ENCODE results near the gene NXPH3.

Gene NXPH3

DNA sequence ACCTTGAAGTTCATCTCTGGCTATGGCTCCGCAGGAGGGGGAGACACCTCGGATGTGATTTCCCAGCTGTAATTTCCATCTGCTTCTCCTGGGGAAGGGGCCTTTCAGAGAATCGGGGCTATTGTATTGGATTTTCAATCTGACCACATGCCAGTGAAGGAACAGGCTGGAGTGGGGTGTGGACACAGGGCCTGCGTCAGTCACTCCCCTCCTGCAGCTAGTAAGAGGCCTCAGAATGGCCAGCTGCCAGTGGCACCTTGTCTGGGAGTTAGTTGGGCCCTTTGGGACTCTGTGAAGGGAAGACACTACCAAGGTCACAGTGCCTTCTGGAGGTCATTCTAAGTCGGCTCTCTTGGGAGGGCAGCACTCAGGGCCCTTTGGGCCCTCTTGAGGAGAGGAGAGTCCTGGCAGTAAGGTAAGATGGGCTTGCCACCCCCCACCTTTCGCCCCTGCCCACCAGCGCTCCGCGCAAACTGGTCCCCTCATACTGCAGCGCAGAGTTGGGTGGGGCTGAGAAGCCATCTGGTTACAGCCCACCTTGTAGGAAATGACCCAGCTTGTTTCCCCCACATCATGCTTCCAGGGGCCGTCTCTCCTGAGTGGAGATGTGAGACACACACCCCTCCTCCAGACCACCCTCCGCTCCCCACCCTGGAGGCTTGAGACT, 5.4 kb downstream of the NXPH3 start:
- Histone ChIP-seq H3K4me3 (no peak overlapping the region), H3K4me2 (no peak overlapping the region), H3K27ac (no peak overlapping the region), H4K20me1 (peaks cover 12% of the 10 kb centered on the region), H3K36me3 (no peaks in the 10 kb centered on the region), H3K9me3 (no peaks in the 10 kb centered on the region), H3K27me3 (peaks cover 30% of the 10 kb centered on the region), H3K4me1 (peaks cover 18% of the 10 kb centered on the region), H3K9ac (no peak overlapping the region)
- TF ChIP-seq Cebpa-rat (IDR thresholded peaks at IDR 0.05) = no peak

DNA sequence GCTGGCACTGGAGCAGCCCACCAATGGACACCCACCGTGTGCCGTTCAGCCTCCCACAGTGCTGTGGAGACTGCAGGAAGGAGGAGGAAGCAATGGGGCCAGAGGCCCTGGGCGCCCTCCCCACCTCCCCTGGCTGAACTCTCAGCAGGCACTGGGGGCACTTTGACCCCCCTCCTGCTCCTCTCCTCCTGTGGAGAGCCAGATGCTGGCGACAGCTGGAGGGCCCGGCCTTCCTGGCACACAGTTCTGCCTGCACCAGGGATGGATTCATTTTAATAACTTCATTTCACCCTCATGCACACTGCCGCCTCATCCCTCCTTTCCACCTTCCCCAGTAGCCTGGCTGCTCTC, 6.0 kb downstream of the NXPH3 start:
- Histone ChIP-seq H3K4me3 (no peak overlapping the region), H3K4me2 (no peak overlapping the region), H3K4me1 (peaks cover 18% of the 10 kb centered on the region), H3K36me3 (no peaks in the 10 kb centered on the region), H4K20me1 (peaks cover 12% of the 10 kb centered on the region), H3K9me3 (no peaks in the 10 kb centered on the region), H3K27me3 (peaks cover 25% of the 10 kb centered on the region), H3K27ac (no peak overlapping the region), H3K9ac (no peak overlapping the region)
- TF ChIP-seq Cebpa-rat (IDR thresholded peaks at IDR 0.05) = no peak

DNA sequence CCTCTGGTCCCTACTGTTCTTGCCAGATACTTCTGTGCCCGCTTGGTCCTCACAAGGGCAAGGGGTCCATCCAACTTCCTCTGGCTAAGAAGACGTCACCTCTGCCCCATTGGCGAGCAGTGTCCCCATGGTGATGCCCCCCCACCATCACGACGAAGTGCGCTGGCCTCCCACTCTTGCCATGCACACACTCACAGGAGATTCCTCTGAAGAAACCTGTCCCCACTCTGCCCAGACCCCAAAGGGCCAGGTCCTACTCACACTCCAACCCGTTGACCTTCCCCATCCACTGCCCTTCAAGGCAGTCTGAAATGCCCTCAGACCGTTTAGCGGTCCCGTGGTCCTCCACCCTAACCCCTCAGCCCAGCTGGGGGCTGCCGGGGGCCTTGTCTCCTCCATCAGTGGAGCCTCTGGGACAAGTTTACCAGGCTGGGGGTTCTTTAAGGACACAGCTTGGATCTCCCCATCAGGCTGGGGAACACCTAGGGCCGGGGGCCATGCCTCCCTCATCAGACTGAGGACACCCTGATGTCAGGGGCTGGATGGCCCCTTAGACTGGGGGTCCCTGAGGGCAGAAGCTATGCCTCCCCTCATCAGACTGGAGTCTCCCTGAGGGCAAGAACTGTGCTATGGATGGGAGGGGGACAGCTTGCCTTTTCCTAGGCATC, 6.5 kb downstream of the NXPH3 start:
- TF ChIP-seq Cebpa-rat (IDR thresholded peaks at IDR 0.05) = no peak
- peaks cover 13% of the 10 kb centered on the region for H3K4me1 ChIP-seq
- no peak overlapping the region for H3K4me2 ChIP-seq
- H4K20me1 ChIP-seq = peaks cover 6% of the 10 kb centered on the region
- peaks cover 19% of the 10 kb centered on the region for H3K27me3 ChIP-seq
- no peaks in the 10 kb centered on the region for H3K9me3 ChIP-seq
- H3K4me3 ChIP-seq = no peak overlapping the region
- no peaks in the 10 kb centered on the region for H3K36me3 ChIP-seq
- no peak overlapping the region for H3K27ac ChIP-seq
- no peak overlapping the region for H3K9ac ChIP-seq

DNA sequence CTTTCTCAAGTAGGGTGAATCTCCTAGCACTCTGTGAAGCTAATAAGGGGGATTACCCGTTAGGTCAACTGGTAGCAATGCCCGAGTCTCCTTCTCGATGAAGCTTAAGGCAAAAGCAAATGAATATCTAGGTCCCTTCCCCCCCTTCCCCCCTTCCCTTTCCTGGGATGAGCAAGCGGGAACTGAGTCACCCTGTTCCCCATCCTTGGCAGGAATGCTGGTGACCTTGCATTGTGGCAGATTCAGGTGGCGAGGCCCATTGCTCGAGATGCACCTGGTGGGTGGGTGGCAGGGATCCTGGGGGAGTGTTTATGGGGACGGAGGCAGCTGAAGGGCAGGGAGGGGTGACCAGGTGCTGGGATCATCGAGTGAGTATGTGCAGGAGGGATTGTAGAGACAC, 7.1 kb downstream of the NXPH3 start:
- no peaks in the 10 kb centered on the region for H3K36me3 ChIP-seq
- H3K27me3 ChIP-seq = peaks cover 13% of the 10 kb centered on the region
- H3K4me1 ChIP-seq = peaks cover 7% of the 10 kb centered on the region; the same call in 1 of the 2 replicates
- no peak overlapping the region for H3K4me3 ChIP-seq
- H3K9me3 ChIP-seq = no peaks in the 10 kb centered on the region
- no peak overlapping the region for H3K27ac ChIP-seq
- H4K20me1 ChIP-seq = peaks cover under 1% of the 10 kb centered on the region; the same call in 1 of the 2 replicates
- no peak overlapping the region for H3K9ac ChIP-seq
- H3K4me2 ChIP-seq = no peak overlapping the region
- no peak for TF ChIP-seq Cebpa-rat (IDR thresholded peaks at IDR 0.05)

DNA sequence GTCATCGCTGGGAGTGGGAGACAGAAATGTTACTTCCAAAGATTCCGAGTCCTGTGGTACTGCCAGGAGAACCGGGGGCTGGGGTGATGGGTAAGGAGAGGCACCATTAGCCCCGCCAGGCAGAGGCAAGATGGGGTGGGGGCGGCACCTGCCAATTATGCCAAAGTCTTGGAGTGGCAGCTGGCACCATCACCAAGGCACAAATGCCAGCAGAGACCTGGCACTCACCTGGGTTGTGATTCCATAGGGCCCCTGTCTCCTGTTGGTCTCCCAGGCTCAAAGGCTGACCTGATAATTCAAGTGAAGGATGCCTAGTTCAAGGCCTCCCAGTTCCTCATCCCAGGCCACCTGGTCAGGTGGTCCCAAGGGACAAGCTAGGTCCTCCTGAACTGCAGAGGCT, 7.6 kb downstream of the NXPH3 start:
- Histone ChIP-seq H3K4me2 (no peak overlapping the region), H3K27me3 (peaks cover 9% of the 10 kb centered on the region), H3K9ac (no peak overlapping the region), H3K36me3 (no peaks in the 10 kb centered on the region), H3K9me3 (no peaks in the 10 kb centered on the region), H3K4me3 (no peak overlapping the region), H4K20me1 (no peaks in the 10 kb centered on the region), H3K4me1 (peaks cover 3% of the 10 kb centered on the region; the same call in 1 of the 2 replicates), H3K27ac (no peak overlapping the region)
- no peak for TF ChIP-seq Cebpa-rat (IDR thresholded peaks at IDR 0.05)

DNA sequence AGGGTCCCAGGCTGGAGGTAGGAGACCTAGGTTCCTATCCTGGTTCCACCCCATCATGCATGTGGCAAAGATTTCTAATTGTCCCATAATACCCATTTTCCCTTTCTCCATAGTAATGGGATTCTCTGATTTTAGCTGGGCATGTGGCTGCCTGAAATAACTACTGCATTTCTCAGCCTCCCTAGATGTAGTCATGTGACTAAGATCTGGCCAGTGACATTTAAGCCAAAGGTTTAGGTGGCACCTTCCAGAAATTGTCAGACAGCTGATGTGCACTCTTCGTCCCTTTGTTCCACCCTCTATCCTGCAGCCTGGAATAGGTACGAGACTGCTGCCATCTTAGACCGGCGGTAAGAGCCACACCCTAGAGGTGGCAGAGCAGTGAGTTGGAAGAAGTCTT, 8.2 kb downstream of the NXPH3 start:
- H3K36me3 ChIP-seq = no peaks in the 10 kb centered on the region
- H3K9ac ChIP-seq = no peak overlapping the region
- H3K27me3 ChIP-seq = peaks cover 2% of the 10 kb centered on the region; the same call in 1 of the 2 replicates
- H3K27ac ChIP-seq = no peak overlapping the region
- no peak overlapping the region for H3K4me2 ChIP-seq
- no peaks in the 10 kb centered on the region for H3K9me3 ChIP-seq
- no peak overlapping the region for H3K4me3 ChIP-seq
- no peaks in the 10 kb centered on the region for H4K20me1 ChIP-seq
- no peak for TF ChIP-seq Cebpa-rat (IDR thresholded peaks at IDR 0.05)
- H3K4me1 ChIP-seq = no peaks in the 10 kb centered on the region

DNA sequence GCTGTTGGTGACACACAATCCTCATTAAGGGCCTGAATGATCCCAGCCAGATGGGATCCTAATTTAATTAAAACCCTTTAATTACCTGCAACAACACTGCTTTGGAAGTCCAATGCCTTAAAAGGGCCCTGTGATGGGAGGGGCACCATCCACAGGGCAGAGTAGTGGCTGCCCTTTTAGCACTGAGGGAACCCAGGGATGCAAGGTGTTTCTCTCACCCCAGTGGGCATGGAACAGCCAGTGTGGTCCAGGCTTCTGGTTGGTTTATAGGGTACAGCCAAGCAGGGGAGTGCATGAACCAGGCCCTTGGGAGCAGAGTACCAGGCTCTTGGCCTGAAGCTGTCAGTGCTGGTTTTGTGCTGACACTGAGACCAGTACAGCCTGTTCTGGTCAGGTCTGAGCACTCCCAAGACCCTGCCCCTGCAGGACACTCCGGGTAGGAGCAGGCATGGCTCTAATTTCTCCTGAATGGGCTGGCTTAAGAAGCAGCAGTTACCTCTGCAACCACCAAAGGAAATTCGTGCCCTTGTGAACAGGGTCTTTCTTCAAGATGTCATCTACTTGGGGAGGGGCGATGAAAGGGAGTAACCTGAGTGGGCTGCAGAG, 9.9 kb downstream of the NXPH3 start:
- Histone ChIP-seq H3K4me1 (no peaks in the 10 kb centered on the region), H3K4me3 (no peak overlapping the region), H3K36me3 (no peaks in the 10 kb centered on the region), H4K20me1 (no peaks in the 10 kb centered on the region), H3K9me3 (no peaks in the 10 kb centered on the region), H3K9ac (no peak overlapping the region), H3K27ac (no peak overlapping the region), H3K27me3 (no peaks in the 10 kb centered on the region), H3K4me2 (no peak overlapping the region)
- TF ChIP-seq Cebpa-rat (IDR thresholded peaks at IDR 0.05) = no peak

DNA sequence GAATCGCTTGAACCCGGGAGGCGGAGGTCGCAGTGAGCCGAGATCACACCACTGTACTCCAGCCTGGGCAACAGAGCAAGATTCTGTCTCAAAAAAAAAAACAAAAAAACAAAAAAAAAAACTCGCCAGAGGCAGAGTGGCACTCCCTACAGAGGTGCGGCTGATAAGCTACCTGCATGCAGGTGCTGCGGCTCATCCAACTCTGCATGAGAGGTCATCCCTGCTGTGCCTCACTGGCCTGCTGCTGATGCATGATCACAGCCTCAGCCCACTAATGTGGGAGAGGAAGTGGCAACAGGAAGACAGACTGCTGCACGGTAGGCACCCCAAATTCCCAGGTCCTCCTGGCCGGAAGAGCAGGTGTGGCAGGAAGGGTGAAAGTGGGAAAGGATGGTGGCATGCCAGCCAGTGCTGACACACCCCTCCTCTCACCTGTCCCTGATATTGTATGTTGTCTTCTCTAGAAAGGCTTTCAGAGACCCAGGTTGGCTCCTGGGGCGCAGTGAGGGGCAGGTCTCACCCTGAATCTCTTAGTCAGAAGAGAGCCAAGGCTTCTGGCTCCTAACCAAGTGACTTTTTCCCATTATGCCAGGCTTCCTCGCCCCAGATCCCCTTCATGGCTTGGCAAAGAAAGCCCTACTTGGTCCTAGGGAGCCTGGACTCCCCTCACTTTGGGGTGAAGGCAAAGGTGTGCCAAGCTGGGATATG, 11.8 kb downstream of the NXPH3 start:
- H4K20me1 ChIP-seq = no peaks in the 10 kb centered on the region
- H3K36me3 ChIP-seq = peaks cover 13% of the 10 kb centered on the region
- H3K4me1 ChIP-seq = no peaks in the 10 kb centered on the region
- H3K9me3 ChIP-seq = no peaks in the 10 kb centered on the region
- H3K27me3 ChIP-seq = no peaks in the 10 kb centered on the region
- no peak for TF ChIP-seq Cebpa-rat (IDR thresholded peaks at IDR 0.05)
- H3K27ac ChIP-seq = no peak overlapping the region
- no peak overlapping the region for H3K4me3 ChIP-seq
- no peak overlapping the region for H3K9ac ChIP-seq
- H3K4me2 ChIP-seq = no peak overlapping the region

DNA sequence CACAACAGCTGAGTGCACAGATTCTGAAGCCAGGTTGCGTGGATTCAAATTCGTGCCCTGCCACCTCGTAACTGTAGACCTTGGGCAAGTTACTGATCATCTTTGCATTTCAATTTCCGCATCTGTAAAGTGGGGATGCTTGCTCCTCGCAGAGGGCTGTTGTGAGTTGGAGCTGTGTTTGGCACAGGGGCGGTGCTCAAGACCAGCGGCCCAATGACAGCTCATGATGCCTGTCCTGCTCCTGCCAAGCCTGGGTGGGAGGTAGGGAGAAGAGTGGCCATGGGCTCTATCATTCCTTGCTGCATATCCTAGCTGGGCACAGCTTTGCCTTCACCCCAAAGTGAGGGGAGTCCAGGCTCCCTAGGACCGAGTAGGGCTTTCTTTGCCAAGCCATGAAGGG, 12.6 kb downstream of the NXPH3 start:
- Histone ChIP-seq H3K4me1 (no peaks in the 10 kb centered on the region), H3K9me3 (no peaks in the 10 kb centered on the region), H3K27me3 (no peaks in the 10 kb centered on the region), H3K36me3 (peaks cover 20% of the 10 kb centered on the region), H3K4me3 (no peak overlapping the region), H3K9ac (no peak overlapping the region), H4K20me1 (no peaks in the 10 kb centered on the region), H3K4me2 (no peak overlapping the region), H3K27ac (no peak overlapping the region)
- TF ChIP-seq Cebpa-rat (IDR thresholded peaks at IDR 0.05) = no peak

Measured in BLaER1 (cell line).